ENCODE measurements around the gene SET. TPM values are rescaled to one million over a fixed set of nuclear protein-coding genes. Genes with fewer than 3 reads are reported as not detected.
A peak's percentile ranks its signal among the peaks of the same experiment; 100 is the strongest.

The SET gene
- total RNA-seq, 2 experiments from 2014 or later: 598 to 701 TPM

GRCh38 chr9:128724744-128725211 is 35.8 kb downstream of the SET start:
- Histone ChIP-seq H3K4me1 (ENCODE audit: insufficient read depth, low read length, poor library complexity, severe bottlenecking) (peaks cover 29% of the 10 kb centered on the region), H3K4me2 (ENCODE audit: low read length) (peak overlapping the region; percentile 86), H3K9me2 (ENCODE audit: insufficient read depth, low read length) (no peaks in the 10 kb centered on the region), H3K4me3 (ENCODE audit: low read depth, low read length, poor library complexity, severe bottlenecking) (peak overlapping the region; percentile 90), H3K79me2 (ENCODE audit: insufficient read depth, low read depth, low read length) (peaks cover 5% of the 10 kb centered on the region; the same call in 1 of the 2 replicates), H3K36me3 (ENCODE audit: insufficient read depth, low read length) (no peaks in the 10 kb centered on the region; the same call in 1 of the 2 replicates), H4K20me1 (ENCODE audit: insufficient read depth, low read length) (no peaks in the 10 kb centered on the region), H3K9me3 (ENCODE audit: low read length) (no peaks in the 10 kb centered on the region), H2AFZ (ENCODE audit: low read length) (peak overlapping the region; percentile 62; the same call in 1 of the 2 replicates), H3K27ac (ENCODE audit: low read depth, low read length, poor library complexity, severe bottlenecking) (peak overlapping the region; percentile 26)
- TSS peak; percentile 80 for BruUV-seq (replicated peaks)
- CTCF ChIA-PET (ENCODE audit: unreplicated experiment): interaction anchor here (0.5 kb wide), 1 partner anchor 22 kb away, joined by 3 read pairs; no protein-coding TSS in a partner anchor
- TF ChIP-seq EZH2phosphoT487 (IDR thresholded peaks at IDR 0.05; ENCODE audit: borderline replicate concordance, low read depth, low read length) (no peak), CTCF (conservative IDR thresholded peaks at IDR 0.05; ENCODE audit: low read length) (0 out of 2 replicates have a peak, but pooled peaks have one; percentile 24)
- POLR2A ChIA-PET: interaction anchor here (0.7 to 1.6 kb wide), 11 partner anchors 8 to 356 kb away, joined by 3 to 7 read pairs (median 4); partner anchors contain the start of genes DOLPP1 and ZER1
- intact Hi-C loops (cut with micrococcal nuclease; ENCODE audit: unreplicated experiment): loop anchor here (1.0 to 10.0 kb wide), 6 partner anchors 46 to 267 kb away; partner anchors contain the start of genes ENDOG, ODF2, PHYHD1 and SPTAN1
- peak; percentile 42 for DNase-seq (ENCODE audit: low spot score)

- DNase-seq (ENCODE audit: low spot score): peak; percentile 25
- no peaks in the 10 kb centered on the region for H3K9me3 ChIP-seq (ENCODE audit: low read length)
- no peak overlapping the region for H3K4me3 ChIP-seq (ENCODE audit: low read depth, low read length, poor library complexity, severe bottlenecking)
- no peak overlapping the region for H3K4me2 ChIP-seq (ENCODE audit: low read length)
- BruUV-seq (replicated peaks): no TSS peak
- intact Hi-C loops (cut with micrococcal nuclease; ENCODE audit: unreplicated experiment): loop anchor here (10.0 kb wide), 3 partner anchors 83 to 197 kb away; partner anchors contain the start of genes PHYHD1 and SPTAN1
- no peaks in the 10 kb centered on the region for H3K9me2 ChIP-seq (ENCODE audit: insufficient read depth, low read length)
- no peak overlapping the region for H3K27ac ChIP-seq (ENCODE audit: low read depth, low read length, poor library complexity, severe bottlenecking)
- ChIA-PET POLR2A (interaction anchor here (0.6 to 0.7 kb wide), 2 partner anchors 144 to 1338 kb away, joined by 3 to 5 read pairs; no protein-coding TSS in a partner anchor), CTCF (ENCODE audit: unreplicated experiment) (no interaction called here)
- H2AFZ ChIP-seq (ENCODE audit: low read length): no peak overlapping the region
- peaks cover 24% of the 10 kb centered on the region for H3K4me1 ChIP-seq (ENCODE audit: insufficient read depth, low read length, poor library complexity, severe bottlenecking)
- H3K79me2 ChIP-seq (ENCODE audit: insufficient read depth, low read depth, low read length): peaks cover 5% of the 10 kb centered on the region; the same call in 1 of the 2 replicates
- no peaks in the 10 kb centered on the region for H3K36me3 ChIP-seq (ENCODE audit: insufficient read depth, low read length)
- H4K20me1 ChIP-seq (ENCODE audit: insufficient read depth, low read length): no peaks in the 10 kb centered on the region
- TF ChIP-seq CTCF (conservative IDR thresholded peaks at IDR 0.05; ENCODE audit: low read length) (no peak), EZH2phosphoT487 (IDR thresholded peaks at IDR 0.05; ENCODE audit: borderline replicate concordance, low read depth, low read length) (no peak)
Measured at GRCh38 chr9:128727640-128728248, 38.7 kb downstream of the SET start.

Measured in OCI-LY7 (cell line).